ENCODE results near the gene IWS1.
"Not testable (repeated sequence)": the region's sequence is repeated elsewhere in the genome, so short reads cannot be mapped to it uniquely, and the experiment has no call there.

Gene IWS1

DNA sequence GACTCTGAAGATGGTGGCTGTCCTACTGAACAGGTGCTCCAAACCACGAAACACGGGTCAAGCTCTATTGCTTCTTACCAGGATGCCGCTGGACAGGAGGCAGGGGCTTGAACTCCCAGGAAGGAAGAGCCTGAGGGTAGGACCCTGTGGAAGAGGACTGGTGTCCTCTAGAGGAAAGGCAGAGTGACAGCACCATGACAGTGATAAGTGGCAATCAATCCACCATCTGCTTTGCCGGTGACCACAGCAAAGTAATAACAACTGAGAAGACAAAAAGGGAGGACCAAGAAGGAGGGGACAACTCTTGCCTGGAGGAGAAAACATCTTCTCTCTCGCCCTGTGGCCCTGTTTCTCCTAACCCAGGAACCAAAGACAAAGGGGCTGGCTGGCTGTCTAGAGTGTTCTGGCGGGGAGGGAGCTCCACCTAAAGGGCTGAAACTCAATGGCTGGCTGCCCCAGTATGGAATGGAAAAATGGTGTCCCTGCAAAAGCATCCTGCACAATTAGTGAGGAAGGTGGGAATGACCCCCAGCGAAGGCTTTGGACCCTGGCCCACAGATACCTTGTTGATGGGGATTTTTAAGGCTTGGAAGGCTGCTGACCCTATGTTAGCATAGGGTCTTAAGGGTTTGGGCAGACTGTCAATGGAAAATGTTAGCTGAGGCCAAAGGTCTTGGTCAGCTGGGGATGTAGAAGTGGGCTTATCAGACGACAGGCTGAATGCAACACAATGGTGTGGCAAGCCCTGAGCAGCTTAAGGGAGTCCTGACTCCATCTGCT, 72.7 kb downstream of the IWS1 start:
- DNase-seq, result no peak

DNA sequence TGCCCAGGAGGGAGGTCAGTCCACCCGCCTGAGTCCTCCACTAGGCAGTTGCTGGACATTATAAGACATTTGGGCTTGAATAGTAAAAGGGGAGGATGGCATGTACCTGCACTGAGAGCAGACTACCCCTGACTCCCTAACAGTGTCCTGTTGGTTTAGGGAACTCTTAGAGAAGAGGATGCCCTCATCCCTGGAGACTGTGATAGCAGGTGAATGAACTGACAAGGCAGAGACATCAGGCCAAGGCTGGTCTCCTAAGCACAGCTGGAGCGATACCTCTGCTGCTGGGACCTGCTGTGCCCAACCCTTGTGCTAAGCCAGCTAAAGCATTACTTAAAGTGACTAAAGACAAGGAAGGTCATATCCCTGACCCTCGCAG, 73.3 kb downstream of the IWS1 start:
- DNase-seq, result no peak

DNA sequence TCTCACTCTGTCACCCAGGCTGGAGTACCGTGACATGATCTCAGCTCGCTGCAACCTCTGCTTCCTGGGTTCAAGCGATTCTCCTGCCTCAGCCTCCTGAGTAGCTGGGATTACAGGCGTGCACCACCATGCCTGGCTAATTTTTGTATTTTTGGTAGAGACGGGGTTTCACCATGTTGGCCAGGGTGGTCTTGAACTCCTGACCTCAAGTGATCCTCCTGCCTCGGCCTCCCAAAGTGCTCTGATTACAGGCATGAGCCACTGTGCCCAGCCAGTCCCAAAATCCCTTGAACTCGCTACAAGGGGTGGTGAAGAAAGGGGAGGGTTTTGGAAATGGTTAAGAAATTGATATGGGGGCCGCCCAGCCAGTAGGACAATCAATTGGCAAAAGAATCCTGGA, 73.9 kb downstream of the IWS1 start:
- DNase-seq, result not testable (repeated sequence)

DNA sequence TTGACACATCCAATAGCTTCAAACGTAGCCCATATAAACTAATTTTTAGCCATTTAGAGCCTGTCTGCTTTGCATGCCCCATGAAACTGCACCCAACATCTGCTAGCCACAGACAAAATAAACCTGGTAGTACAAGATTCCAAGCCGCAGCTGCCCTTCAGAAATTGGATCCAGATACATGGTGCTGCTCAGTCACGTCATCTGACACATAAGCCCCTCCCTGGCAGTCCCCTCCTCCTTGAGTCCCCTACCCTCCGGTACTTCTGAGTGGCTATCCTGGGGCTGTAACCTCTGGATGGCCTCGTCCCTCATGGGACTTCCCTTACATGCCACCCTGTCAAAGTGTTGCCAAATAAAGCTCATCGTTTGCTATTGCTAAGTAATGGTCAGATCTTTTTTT, 74.3 kb downstream of the IWS1 start:
- no peak for DNase-seq

DNA sequence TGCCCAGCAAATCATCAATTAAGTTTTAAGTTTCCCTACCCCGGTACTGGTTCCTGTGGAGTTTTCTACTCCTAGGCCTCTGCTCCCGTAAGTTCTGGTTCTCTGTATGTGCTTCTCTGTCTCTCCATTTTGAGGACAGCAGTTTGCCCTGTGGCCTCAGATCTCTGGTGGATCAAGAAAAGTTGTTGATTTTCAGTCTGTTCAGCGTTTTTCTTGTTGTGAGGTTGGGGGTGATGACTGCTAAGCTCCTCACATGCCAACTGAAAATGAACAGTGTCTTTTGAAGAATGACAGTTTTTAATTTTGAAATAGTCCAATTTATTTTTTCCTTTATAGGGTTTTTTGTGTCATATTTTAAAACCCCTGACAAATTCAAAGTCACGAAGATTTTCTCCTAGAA, 76.4 kb downstream of the IWS1 start:
- DNase-seq, result no peak

DNA sequence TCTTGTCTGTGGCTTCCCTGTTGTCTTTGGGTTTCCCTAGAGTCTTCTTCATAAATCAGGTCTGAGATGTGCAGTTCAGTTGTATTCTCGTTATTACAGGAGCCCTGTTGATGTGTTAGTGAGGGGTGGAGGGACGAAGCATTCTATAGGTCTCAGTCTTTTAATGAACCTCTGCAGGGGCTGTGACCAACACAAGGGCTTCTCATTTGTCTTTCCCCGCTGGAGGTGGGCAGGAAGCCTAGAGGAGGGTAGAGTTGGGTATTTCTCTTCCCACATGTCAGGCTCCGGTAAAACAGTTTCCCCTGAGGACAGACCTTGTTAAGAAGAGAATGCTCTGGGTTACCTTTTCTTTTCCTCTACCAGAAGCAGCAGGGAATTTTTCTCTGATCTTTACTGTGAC, 76.9 kb downstream of the IWS1 start:
- no peak for DNase-seq

DNA sequence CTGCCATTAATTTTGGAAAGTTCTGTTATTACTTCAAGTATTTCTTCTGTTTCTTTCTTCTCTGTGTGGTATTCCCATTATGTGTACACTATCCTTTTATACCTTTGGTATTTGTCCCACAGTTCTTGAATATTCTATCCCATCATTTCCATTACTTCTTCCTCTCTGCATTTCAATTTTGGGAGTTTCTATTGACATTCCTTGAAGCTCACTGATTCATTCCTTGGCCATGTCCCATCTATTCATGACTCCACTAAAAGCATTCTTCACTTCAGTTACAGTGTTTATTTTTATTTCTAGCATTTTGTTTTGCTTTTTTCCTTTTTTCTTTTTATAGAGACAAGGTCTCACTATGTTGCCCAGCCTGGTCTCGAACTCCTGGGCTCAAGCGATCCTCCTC, 77.8 kb downstream of the IWS1 start:
- no peak for DNase-seq

DNA sequence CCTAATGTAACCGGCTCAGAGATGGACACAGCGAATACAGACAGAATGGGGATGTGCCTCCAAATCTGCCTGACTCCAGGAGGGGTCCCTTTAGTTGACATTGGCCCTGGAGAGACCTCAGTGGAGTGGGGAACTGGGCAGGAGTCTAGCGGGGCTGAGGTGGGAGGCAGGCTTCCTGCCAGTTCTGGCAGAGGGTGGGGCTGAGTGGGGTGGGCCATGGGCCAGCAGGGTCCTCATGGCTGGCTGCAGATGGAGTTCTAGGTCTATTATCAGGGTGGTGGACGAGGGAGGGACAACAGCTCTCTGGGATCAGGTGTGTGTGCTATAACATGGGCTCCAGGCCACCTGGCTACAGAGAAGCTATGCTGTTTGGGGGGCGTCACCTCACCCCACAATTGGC, 86.9 kb downstream of the IWS1 start:
- DNase-seq, result no peak

DNA sequence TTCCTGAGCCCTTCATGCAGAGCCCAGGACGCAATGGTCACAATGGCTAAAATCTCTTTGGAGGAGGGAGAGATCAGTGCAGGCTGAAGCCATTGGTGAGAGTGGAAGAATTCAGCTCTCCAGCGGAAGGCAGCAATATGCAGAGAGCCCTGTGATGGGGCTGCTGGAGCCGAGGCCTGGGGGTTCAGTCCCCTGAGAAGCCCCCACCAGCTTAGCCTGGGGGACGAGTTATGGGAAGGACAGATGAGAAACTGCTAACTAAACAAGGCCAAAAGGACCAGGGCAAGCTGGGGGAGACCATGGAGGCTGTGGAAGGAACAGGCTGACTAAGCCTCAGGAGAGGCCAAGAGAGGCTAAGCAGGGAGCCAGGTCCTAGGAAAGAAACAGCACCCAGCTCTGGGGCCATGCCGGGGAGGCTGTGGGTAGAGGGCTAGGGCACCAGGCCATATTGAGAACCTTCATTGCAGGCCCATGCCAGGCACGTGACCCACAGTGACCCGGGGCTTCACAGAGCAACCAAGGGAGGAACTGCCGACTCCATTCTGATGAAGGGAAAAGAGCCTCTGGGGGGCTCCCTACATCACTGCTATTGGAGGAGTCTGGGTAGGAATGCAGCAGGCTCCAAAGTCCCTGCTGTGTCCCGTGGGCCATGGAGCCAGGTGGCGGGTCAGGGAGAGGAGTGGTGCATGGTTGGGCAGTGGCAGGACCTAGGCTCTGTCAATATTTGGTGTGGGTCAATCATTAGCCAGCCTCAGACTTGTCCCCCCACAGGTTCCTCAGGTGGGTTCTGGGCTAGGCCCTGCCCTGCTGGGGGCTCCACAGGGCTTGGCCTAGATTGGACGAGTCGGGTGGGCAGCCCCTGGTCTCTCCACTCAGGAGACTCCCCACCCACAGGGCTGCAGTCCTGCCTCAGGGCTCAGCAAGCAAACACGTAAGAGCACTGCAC, 88.2 kb downstream of the IWS1 start:
- no peak for DNase-seq

DNA sequence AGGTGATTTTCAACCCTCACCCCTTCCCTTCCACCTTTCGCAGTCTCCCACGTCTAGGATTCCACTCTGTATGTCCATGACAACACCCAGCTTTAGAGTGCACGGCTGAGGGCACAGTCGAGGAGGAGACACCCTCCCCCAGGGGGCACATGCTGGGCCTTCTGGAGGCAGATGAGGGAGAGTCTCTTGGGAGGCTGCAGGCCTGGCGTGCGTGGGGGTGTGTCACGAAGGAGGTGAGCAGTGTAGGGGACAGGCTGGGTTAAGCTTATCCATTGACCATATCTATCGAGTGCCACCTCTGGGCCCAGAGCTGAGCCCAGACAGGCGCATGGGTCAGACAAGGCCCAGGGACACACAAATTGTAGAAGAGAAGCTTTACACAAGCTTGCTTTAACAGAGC, 89.2 kb downstream of the IWS1 start:
- no peak for DNase-seq

DNA sequence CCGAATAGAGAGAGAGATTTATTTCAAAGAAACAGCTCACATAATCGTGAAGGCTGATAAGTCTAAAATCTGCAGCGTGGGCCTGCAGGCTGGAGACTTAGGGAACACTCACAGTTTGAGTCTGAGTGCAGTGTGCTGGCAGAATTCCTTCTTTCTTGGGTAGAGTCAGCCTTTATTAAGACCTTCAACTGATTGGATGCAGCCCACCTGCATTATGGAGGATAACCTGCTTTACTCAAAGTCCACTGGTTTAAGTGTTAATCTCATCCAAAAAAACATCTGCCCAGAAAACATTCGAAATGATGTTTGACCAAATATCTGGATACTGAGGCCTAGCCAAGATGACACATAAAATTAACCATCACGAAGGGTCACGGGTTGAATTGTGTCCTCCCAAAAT, 91.8 kb downstream of the IWS1 start:
- no peak for DNase-seq

DNA sequence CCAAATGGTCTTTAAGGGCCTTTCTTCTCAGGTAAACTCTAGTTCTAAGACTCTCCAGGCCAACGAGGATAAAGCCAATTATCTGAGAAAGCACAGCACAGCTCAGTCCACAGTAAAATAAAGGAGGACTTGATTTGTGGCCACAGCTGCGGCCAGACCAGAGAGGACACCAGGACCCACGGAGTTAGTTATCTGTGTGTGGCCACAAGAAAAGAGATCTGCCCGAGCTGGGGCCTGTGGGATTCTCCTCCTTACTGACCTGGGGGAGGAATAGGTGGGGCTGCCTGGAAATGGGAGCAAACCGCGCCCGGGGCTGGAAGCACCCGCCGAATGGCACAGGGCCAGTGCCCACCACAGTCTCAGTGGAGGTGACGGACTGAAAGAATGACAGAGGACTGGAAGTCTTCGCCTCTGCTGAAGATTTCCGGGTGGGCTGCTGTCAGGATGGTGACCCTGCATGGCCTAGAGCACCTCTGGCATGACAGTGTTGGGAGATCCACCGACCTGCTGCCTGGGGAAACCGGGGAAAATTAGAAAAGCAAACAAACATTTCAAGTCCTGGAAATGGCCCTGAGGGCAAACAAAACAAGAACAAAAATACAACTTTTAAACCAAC, 94.8 kb downstream of the IWS1 start:
- DNase-seq, result no peak

Data from NCI-H2081 treated with DMSO at 0.1 percent for 48 hours (cell line).